ENCODE data around the gene SCN9A.
A peak's percentile ranks its signal among the peaks of the same experiment; 100 is the strongest.

DNA sequence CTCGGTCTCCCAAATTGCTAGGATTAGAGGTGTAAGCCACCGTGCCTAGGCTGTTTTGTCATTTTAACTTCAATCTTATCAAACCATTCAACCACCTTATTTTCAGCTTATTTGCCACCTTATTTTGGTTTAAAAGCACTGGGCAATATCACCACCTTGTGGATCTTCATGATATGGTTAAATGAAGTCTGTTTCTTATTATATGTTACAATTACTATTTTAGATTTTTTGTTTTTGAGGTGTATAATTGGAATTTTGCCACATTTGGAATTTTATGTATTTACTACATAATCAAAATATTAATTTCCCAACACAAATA lies 43.8 kb upstream of the SCN9A start:
- TF ChIP-seq POLR2AphosphoS5 (IDR thresholded peaks at IDR 0.05) (no peak), EP300 (IDR thresholded peaks at IDR 0.05) (no peak), POLR2A (IDR thresholded peaks at IDR 0.05) (no peak)
- TF ChIP-seq, protein P1, sequence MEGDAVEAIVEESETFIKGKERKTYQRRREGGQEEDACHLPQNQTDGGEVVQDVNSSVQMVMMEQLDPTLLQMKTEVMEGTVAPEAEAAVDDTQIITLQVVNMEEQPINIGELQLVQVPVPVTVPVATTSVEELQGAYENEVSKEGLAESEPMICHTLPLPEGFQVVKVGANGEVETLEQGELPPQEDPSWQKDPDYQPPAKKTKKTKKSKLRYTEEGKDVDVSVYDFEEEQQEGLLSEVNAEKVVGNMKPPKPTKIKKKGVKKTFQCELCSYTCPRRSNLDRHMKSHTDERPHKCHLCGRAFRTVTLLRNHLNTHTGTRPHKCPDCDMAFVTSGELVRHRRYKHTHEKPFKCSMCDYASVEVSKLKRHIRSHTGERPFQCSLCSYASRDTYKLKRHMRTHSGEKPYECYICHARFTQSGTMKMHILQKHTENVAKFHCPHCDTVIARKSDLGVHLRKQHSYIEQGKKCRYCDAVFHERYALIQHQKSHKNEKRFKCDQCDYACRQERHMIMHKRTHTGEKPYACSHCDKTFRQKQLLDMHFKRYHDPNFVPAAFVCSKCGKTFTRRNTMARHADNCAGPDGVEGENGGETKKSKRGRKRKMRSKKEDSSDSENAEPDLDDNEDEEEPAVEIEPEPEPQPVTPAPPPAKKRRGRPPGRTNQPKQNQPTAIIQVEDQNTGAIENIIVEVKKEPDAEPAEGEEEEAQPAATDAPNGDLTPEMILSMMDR (IDR thresholded peaks at IDR 0.05): peak in 1 of 6 experiments; percentile 7

All from upper lobe of left lung (tissue), 4 donors.